Subcutaneous abdominal adipose tissue (tissue), 5 donors: ENCODE measurements around the gene ACSM3.

ENCODE experiments used
- H3K27ac ChIP-seq: one replicate; pipeline ENCODE4 v1.7.0; 2013; ENCODE audit warnings: low read depth, mild to moderate bottlenecking, inconsistent platforms, low read length, moderate library complexity
- H3K27me3 ChIP-seq, 5 donors: one replicate each; pipeline ENCODE4 v1.7.0; 2013; ENCODE audit warnings: low read length in 5 of 5, inconsistent platforms in 1 of 5; ENCODE audit not compliant: control insufficient read depth in 5 of 5, insufficient read depth in 4 of 5
- H3K36me3 ChIP-seq, 5 donors: one replicate each; pipeline ENCODE4 v1.7.0; 2013; ENCODE audit warnings: low read length in 5 of 5; ENCODE audit not compliant: control insufficient read depth in 5 of 5, insufficient read depth in 5 of 5
- H3K4me1 ChIP-seq, 5 donors: one replicate each; pipeline ENCODE4 v1.7.0; 2013; ENCODE audit warnings: low read length in 5 of 5, mild to moderate bottlenecking in 3 of 5, moderate library complexity in 1 of 5; ENCODE audit not compliant: control insufficient read depth in 5 of 5, insufficient read depth in 5 of 5
- H3K4me3 ChIP-seq, 5 donors: one replicate each; pipeline ENCODE4 v1.7.0; 2013; ENCODE audit warnings: low read length in 5 of 5, low read depth in 1 of 5
- H3K9ac ChIP-seq, 5 donors: one replicate each; pipeline ENCODE4 v1.7.0; 2013; ENCODE audit warnings: low read length in 5 of 5, mild to moderate bottlenecking in 4 of 5, moderate library complexity in 3 of 5
- H3K9me3 ChIP-seq, 5 donors: one replicate each; pipeline ENCODE4 v1.7.0; 2013; ENCODE audit warnings: low read length in 5 of 5; ENCODE audit not compliant: control insufficient read depth in 5 of 5
- donor health status: healthy.
- donor health status: healthy.
- donor health status: healthy.
- donor health status: healthy.
- donor health status: healthy.

Gene ACSM3

DNA sequence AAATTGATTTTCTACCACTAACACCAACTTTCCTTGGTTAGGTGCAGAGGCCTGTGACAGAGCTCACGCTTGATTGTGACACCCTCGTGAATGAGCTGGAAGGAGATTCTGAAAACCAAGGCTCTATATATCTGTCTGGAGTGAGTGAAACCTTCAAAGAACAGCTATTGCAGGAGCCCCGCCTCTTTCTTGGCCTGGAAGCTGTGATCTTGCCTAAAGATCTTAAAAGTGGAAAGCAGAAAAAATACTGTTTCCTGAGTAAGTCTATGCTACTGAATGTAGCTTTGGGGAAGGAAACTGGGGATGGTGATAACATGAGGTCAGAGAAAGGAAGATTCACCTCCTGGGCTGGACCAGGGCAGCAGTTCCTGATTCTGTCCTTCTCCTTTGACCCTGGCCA, 80.8 kb downstream of the ACSM3 start:
- no peaks in the 10 kb centered on the region for H3K9me3 ChIP-seq
- H3K27ac ChIP-seq = no peak overlapping the region
- peaks cover 0 to 5% (median 3%) of the 10 kb centered on the region in 5 donors for H3K4me1 ChIP-seq
- H3K36me3 ChIP-seq = peaks cover 0 to 6% (median 2%) of the 10 kb centered on the region in 5 donors
- H3K4me3 ChIP-seq = no peak overlapping the region
- H3K9ac ChIP-seq = no peak overlapping the region
- H3K27me3 ChIP-seq = no peaks in the 10 kb centered on the region

DNA sequence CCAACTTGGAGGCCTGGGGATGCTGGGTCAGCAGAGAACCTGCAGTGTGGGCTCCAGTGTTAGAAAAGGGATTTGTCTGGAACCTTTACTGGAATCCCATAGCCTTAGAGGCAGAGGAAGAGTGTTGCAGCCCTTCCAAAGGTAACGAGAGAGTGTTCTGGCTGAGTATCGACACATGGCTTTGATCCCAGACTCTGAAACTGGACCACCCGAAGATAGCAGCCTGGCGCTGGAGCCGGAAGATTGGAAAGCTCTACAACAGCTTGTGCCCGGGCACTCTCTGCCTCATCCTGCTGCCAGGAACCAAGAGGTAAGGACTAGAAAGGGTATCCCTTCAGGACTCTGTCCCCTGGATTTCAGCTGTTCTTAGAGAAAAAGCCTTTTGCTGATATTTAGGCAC, 82.2 kb downstream of the ACSM3 start:
- H3K4me3 ChIP-seq = no peak overlapping the region
- peaks cover 4 to 20% (median 16%) of the 10 kb centered on the region in 5 donors for H3K4me1 ChIP-seq
- no peak overlapping the region for H3K9ac ChIP-seq
- H3K27me3 ChIP-seq = no peaks in the 10 kb centered on the region
- no peaks in the 10 kb centered on the region for H3K9me3 ChIP-seq
- H3K36me3 ChIP-seq = peaks cover 0 to 4% (median 0%) of the 10 kb centered on the region in 5 donors
- no peak overlapping the region for H3K27ac ChIP-seq

- no peak overlapping the region for H3K4me3 ChIP-seq
- H3K4me1 ChIP-seq = peaks cover 9 to 25% (median 21%) of the 10 kb centered on the region in 5 donors
- no peaks in the 10 kb centered on the region for H3K9me3 ChIP-seq
- no peaks in the 10 kb centered on the region for H3K27me3 ChIP-seq
- H3K36me3 ChIP-seq = peaks cover 0 to 4% (median 0%) of the 10 kb centered on the region in 5 donors
- H3K9ac ChIP-seq = no peak overlapping the region
- H3K27ac ChIP-seq = no peak overlapping the region
These were observed 82.7 kb downstream of the ACSM3 start for GRCh38 chr16:20846551-20846950.
